NCI-H526 treated with DMSO at 0.1 percent for 48 hours (cell line): ENCODE measurements around the gene P4HB.

ENCODE experiments used
- DNase-seq: peaks from one replicate; lab custom pipeline; 2025; lab: John Stamatoyannopoulos, UW

Gene P4HB

DNA sequence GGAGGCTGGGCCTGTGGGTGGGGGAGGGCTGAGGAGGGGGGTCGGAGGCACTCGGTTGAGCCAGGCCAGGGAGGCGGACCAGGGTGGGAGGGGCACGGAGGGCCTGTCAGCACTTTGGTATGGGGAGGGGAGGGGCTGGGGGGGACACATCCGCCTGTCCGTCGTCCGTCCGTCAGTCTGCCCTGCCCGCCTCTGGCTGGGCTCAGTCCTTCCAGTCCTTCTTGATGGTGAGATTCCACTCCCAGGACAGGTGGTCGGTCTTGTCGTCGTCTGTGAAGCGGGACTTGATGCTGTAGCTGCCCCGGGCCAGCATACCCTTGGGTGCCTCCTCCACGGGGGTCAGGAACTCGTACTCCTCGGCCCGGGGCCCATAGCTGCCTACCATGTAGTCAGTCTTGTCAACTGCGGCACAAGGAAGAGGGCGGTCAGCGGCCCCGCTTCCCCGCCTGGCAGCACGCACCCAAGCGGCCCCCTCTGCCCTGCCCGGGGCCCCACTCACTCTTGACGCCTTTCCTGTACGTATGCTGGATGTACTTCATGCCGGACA is 8.4 kb upstream of the P4HB start:
- no peak for DNase-seq

GRCh38 chr17:81867991-81868673 is 7.8 kb upstream of the P4HB start:
- no peak for DNase-seq

DNA sequence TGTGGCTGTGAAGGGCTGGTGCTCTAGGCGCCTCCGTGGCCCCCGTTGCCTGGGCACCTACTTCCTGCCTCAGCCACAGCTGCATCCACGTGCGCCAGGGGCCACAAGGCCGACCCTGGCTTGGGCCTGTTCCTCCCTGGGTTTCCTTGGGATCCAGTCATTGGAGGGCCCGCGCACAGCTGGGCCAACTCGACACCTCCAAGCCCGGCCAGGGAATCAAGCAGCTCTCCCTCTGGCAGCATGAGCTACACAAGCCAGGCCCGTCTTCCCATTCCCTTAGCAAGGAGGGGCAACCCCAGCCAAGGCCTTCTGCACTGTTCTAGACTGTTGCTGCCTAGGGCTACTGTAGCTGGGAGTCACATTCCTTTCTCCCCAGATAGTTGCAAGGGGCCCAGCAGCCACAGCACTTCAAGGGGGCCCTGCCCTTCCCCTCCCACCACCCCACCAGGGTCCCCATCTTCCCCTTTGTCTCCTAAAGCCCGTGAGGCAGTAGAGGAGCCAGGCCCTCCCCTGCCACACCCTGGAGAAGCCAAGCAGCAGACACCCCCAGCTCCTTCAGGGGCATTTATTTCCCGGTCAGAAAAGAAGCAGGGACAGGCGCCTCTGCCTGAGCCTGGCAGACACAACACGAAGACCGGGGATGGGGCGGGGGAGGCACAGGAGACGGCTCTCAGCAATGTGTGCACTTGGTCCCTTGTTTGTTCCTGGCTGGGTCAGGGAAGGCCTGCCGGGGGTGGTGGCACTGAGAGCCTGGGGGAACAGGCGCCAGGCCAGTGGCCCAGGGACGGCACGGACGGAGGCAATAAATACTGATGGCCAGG is 7.0 kb upstream of the P4HB start:
- DNase-seq = peak; percentile 8

- DNase-seq = no peak
Observed at GRCh38 chr17:81866440-81867169, 6.3 kb upstream of the P4HB start.

DNA sequence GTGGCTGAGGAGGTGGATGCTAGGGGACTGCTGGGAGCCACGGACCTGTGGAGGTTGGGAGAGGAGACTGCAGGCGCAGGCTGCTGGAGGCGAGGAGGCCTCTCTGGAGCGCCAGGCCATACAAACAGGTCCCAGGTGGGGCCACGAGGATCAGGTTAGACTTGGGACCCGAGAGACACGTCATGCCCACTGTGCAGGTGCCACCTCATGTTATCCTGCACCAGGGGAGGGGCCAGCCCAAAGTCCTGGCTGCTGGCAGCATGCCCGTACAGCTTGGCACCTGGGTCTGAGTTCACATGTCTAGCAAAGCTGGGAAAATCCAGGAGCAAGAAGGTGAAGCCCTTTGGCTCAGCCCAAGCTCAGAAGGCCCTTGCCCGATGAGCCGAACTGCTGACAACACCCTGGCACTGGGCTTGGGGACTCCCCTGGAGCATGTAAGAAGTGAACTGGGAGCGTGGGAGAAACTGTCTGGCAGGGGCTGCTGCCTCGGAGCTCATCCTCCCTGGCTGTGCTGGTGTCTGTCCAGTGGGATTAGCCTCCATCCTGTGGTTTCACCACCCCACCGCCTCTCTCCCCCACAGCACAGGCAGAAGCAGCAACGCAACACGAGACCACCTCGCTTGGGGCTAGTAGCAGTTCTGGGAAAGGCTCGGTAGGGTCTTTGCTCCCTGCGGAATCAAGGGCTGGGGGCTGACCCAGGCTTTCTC is 5.6 kb upstream of the P4HB start:
- no peak for DNase-seq

- DNase-seq = no peak
Observed at GRCh38 chr17:81865358-81865732, 5.0 kb upstream of the P4HB start.

DNA sequence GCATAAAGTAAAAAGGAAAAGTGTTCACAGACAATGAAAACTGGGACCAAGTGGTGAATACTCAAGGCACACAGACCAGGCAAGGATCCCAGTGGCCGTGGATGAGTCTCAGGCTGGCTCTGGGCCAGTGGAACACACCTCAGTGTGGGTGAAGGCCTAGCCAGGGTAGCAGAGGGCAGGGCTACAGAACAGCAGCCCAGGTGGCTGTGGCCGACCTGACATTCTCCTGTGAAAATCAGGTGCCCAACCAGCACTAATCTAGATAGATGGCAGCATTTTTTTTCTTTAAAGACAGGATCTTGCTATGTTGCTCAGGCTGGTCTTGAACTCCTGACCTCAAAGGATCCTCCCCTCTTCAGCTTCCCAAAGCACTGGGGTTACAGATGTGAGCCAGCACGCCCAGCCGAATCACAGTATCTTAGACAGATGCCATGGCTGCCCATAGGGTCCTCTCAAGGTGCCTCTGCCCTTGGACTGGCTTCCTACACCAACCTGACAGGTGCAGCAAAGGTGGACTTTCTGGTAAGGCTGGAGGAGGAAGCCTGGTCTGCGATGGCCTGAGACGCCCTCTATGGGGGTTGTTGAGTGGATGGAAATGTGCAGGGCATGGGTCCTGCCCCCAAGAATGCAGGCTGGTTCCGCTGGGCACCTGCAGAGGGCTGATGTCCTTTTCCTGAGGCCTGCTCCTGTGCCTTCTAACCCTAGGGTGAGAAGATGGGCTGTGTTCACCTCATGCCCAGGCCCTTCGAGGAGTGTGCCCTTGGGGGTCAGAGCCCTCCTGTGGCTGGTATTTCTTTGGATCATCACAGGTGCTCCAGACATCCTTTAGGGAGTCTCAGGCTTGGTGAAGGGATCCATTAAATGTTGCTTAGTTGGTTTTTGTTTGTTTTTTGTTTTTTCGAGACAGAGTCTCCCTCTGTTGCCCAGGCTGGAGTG is 3.8 kb upstream of the P4HB start:
- no peak for DNase-seq

GRCh38 chr17:81863123-81863675 is 2.9 kb upstream of the P4HB start:
- DNase-seq = no peak

DNA sequence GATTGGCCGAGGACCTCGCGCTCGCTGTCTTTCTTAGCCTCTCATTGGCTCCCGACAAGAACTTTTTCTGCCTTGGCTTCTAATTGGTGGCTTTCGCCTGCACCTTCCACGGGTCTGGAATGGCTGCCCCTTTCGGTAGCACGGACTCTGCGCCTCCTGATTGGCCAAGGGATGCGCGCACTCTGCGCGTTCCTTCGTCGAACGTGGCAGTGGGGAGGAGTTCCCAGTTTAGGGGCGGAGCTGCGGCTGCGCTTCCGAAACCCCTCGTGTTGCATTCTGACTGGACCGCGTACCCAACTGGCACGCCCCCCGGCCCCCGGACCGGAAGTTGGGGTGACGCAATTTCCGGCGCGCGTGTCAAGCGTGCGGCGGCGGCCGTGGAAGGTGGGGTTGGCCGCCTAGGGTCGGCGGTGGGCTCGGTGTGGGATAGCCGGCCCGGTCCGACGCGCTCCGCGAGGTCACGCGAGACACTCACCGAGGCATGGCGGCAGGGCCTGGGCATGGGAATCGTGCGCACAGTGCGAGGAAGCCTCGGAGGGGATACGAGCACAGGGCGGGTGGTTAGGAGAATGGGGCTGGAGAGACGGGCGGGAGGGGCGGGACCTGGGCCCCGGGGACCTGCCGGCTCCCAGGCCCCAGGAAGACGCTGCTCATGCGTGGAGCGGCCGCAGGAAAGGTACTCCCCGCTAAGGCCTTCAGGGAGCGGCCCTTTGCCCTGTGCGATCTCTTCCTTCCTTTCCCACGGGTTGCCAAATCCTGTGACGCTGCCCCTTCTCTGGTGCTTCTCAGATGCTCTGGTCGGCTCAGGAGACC is 627 bp upstream of the P4HB start:
- peak; percentile 99 for DNase-seq

DNA sequence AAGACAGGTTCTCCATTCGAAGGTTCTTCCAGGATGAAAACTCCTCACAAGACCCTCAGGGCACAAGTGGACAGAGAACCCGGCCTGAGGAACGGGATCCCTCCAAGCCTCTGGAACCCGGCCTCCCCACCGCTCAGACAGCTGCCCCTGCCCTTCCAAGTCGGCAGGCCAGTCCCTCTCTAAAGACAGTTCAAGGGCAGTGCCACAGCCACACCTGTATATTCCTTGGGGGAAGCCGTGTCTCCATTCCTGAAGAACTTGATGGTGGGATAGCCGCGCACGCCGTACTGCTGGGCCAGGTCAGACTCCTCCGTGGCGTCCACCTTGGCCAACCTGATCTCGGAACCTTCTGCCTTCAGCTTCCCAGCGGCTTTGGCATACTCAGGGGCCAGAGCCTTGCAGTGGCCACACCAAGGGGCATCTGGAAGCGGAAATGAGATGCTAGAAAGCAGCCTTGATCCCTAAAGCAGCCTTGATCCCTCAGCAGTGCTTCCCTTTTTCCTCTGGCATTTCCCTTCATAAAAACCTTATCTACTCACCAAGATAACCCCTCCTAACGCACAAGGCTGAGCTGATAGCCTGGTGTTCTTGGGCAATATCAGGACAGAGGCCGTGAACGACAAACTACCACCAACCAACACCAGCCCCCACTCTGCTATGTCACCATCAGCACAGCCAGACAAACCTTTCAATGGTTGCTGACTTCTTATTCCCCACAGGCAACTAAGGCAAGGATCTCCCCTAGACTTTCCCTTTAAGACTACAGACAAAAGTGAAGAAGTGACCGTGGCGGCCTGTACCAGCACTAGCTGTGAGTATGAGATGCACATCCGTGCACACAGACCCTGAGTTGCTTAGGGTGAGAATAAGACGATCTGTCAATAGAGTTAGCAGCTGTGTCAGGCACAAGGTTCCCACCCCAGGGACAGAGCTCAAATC is 1.1 kb downstream of the P4HB start:
- no peak for DNase-seq

GRCh38 chr17:81858170-81858966 is 2.0 kb downstream of the P4HB start:
- DNase-seq = no peak

DNA sequence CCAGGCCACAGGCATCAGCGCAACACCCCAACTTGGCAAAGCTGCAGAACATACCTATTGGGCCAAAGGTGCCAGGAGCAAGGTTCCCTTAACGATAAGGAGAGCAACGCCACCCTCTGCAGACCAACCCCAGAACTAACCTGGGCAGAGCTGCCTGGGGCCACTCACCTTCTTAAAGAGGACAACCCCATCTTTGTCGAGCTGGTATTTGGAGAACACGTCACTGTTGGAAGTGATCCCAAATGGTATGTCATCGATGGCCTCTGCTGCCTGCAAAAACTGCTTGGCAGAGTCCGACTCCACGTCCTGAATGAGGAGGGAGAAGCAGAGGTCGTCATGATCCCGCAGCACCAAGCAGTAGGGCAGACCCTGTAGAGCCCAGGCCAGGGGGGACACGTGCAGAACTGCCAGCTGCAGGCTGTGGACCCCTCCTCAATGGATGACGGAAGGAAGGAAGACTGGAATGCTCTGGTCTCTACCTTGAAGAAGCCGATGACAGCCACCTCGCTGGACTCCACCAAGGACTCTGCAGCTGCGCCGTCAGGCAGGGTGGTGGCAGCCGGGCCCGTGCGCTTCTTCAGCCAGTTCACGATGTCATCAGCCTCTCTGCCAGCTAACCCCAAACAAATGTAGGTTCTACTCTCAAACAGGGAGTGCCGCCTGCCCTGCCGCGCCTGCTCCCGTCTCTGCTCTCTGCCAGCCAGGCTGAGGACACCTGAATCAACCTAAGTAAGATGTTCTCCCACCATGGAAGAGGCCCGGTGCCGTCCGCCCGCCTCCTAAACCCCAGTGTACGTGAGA is 5.2 kb downstream of the P4HB start:
- no peak for DNase-seq

DNA sequence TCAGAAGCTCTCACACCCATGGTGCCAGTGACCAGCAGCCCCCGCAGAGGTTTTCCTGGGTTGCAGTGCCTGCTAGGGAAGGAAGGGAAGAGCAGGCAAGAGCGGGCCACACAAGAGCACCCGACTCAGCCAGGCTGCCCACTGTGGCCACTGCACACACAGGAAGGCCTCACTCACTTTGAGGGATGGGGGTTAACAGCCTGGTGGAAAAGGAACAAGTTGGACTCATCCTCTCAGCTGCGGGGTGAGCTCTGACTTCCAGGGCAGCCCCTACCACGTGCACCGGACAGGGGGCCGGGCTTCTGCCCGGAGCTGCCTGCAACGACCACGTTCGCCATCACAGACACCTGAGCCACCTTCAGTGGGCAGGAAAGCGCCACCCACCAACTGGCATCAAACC is 8.1 kb downstream of the P4HB start:
- no peak for DNase-seq

GRCh38 chr17:81851423-81851822 is 8.9 kb downstream of the P4HB start:
- no peak for DNase-seq

DNA sequence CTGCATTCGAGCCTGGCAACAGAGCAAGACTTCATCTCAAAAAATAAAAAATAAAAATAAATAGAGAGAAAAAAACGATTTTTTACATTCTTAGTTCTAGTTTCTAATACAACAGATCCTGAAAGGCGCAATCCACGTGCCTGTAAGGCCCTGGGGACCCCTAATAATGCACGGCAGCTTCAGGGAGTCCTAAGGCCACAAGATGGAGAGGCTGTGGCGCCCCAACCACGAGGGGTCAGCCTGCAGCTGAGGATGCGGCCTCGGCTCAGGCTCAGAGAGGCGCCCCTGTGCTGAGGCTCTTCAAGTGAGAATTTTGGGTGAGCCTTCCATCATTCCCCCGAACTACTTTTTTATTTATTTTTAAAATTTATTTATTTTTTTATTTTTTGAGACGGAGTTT is 10.9 kb downstream of the P4HB start:
- no peak for DNase-seq

- DNase-seq = no peak
Observed at GRCh38 chr17:81846743-81847689, 13.3 kb downstream of the P4HB start.
